Naive thymus-derived CD8-positive, alpha-beta T cell (primary cell): ENCODE data around the gene BAHD1. TPM values are rescaled to one million over a fixed set of nuclear protein-coding genes. Genes with fewer than 3 reads are reported as not detected.

Experiments used
- ATAC-seq, 2 donors: fragments of 150-1000 bp; cut with Tn5 transposase in 1 of 2; sonication (Bioruptor Pico), chemical (Tn5 transposase) in 1 of 2; 1 replicate in 1 of 2; 2 replicates in 1 of 2; pipeline ENCODE4 v1.10.0; 2021; ENCODE audit warnings: mild to moderate bottlenecking in 2 of 2, moderate library complexity in 2 of 2
- POLR2A ChIA-PET: fragments of 350-600 bp; sonication (Branson Sonifier 250); formaldehyde crosslinking; loops from one replicate; lab custom pipeline; 2021; ENCODE audit warnings: antibody characterized with exemption; lab: Charles Lee
- DNase-seq, 10 donors: peaks; one replicate each; pipeline versions ENCODE4 v3.0.0 to v3.0.0-alpha.2; 2020 to 2022
- H3K27ac Mint-ChIP-seq, 10 donors: one replicate each; pipeline ENCODE4 v1.8.0; 2020 to 2022; ENCODE audit warnings: mild to moderate bottlenecking in 10 of 10, mixed read lengths in 10 of 10, moderate library complexity in 4 of 10, inconsistent platforms in 1 of 10
- H3K27me3 Mint-ChIP-seq, 5 donors: one replicate each; pipeline ENCODE4 v1.8.0; 2021 to 2022; ENCODE audit warnings: mixed read lengths in 5 of 5
- H3K36me3 Mint-ChIP-seq, 3 donors: one replicate each; pipeline ENCODE4 v1.8.0; 2020 to 2022; ENCODE audit warnings: mixed read lengths in 3 of 3, mild to moderate bottlenecking in 2 of 3, inconsistent platforms in 1 of 3
- H3K4me1 Mint-ChIP-seq, 4 donors: one replicate each; pipeline ENCODE4 v1.8.0; 2021 to 2022; ENCODE audit warnings: mixed read lengths in 4 of 4
- H3K4me3 Mint-ChIP-seq, 10 donors: one replicate each; pipeline ENCODE4 v1.8.0; 2020 to 2022; ENCODE audit warnings: mild to moderate bottlenecking in 10 of 10, mixed read lengths in 10 of 10, moderate library complexity in 6 of 10, inconsistent platforms in 1 of 10
- H3K9me3 Mint-ChIP-seq, 9 donors: one replicate each; pipeline ENCODE4 v1.8.0; 2020 to 2022; ENCODE audit warnings: mixed read lengths in 9 of 9, mild to moderate bottlenecking in 3 of 9, inconsistent platforms in 1 of 9, moderate library complexity in 1 of 9
- polyA plus RNA-seq, 3 donors: library from polyadenylated mRNA; unstranded; fragments of 300-500 nt; fragmentation: Illumina TruSeq; gene quantifications; one replicate each; pipeline ENCODE4 v1.2.3, GENCODE V29; 2021
- total RNA-seq, 8 experiments: library from RNA in 2 of 8; stranded (reverse) in 2 of 8; gene quantifications; one replicate each; pipeline ENCODE4 v1.2.3 and lab custom pipeline; 2021 to 2026

BAHD1 gene
- total and polyA plus RNA-seq, 5 experiments from 2014 or later = 1.5 to 37.6 (median 3.3) TPM

DNA sequence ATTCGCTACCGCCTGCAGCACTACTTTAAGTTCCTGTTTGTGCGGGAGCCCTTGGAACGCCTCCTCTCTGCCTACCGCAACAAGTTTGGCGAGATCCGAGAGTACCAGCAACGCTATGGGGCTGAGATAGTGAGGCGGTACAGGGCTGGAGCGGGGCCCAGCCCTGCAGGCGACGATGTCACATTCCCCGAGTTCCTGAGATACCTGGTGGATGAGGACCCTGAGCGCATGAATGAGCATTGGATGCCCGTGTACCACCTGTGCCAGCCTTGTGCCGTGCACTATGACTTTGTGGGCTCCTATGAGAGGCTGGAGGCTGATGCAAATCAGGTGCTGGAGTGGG, 31.0 kb downstream of the BAHD1 start:
- DNase-seq (peak in 1 of 10 donors; percentile 29), ATAC-seq (peak; percentile 31 to 52)
- Mint-ChIP-seq H3K4me1 (peaks cover 10 to 36% (median 27%) of the 10 kb centered on the region in 4 donors), H3K27me3 (no peaks in the 10 kb centered on the region), H3K36me3 (peaks cover 0 to 3% (median 0%) of the 10 kb centered on the region in 3 donors), H3K27ac (peak overlapping the region; percentile 58 to 97 (median 87)), H3K4me3 (peak overlapping the region; percentile 81 to 92 (median 88)), H3K9me3 (no peaks in the 10 kb centered on the region)
- POLR2A ChIA-PET = interaction anchor here (1.6 to 2.0 kb wide), 2 partner anchors 29 to 31 kb away, joined by 3 to 12 read pairs; partner anchors contain the start of gene BAHD1

GRCh38 chr15:40472171-40472727, 31.5 kb downstream of the BAHD1 start:
- Mint-ChIP-seq H3K27me3 (no peaks in the 10 kb centered on the region), H3K4me1 (peaks cover 8 to 33% (median 22%) of the 10 kb centered on the region in 4 donors), H3K9me3 (no peaks in the 10 kb centered on the region), H3K4me3 (peak overlapping the region; percentile 81 to 92 (median 88)), H3K36me3 (peaks cover 0 to 1% (median 0%) of the 10 kb centered on the region in 3 donors), H3K27ac (peak overlapping the region in 8 of 10 donors; percentile 51 to 93 (median 74))
- POLR2A ChIA-PET = interaction anchor here (1.4 to 2.0 kb wide), 3 partner anchors 30 to 97 kb away, joined by 3 to 12 read pairs (median 3); partner anchors contain the start of genes BAHD1 and RPUSD2
- ATAC-seq (no peak), DNase-seq (no peak)

DNA sequence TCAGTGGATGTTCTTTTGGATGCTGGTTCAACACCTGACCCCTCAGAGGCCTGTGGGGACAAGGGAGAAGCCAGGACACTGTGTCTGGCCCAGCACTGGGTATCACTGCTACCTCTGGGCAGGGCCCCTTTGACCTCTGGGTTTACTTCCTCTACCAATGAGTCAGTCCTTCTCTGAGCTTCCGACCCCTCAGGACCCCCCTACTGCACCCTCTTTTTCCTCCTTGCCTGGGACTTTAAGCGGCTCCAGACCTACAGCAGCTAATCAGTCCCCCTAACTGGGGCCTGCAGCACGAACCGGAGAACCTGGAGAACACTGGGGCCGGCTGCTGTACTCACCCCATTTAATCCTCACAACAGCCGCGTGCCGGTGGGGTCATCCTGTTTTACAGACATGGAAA, 33.8 kb downstream of the BAHD1 start:
- no peak overlapping the region for H3K4me3 Mint-ChIP-seq
- H3K9me3 Mint-ChIP-seq = no peaks in the 10 kb centered on the region
- peaks cover 6 to 30% (median 19%) of the 10 kb centered on the region in 4 donors for H3K4me1 Mint-ChIP-seq
- H3K27me3 Mint-ChIP-seq = peaks cover 0 to 3% (median 0%) of the 10 kb centered on the region in 5 donors
- peak overlapping the region in 4 of 10 donors; percentile 15 to 53 (median 32) for H3K27ac Mint-ChIP-seq
- no peaks in the 10 kb centered on the region for H3K36me3 Mint-ChIP-seq
- ATAC-seq (no peak), DNase-seq (no peak)
- POLR2A ChIA-PET = no interaction called here

DNA sequence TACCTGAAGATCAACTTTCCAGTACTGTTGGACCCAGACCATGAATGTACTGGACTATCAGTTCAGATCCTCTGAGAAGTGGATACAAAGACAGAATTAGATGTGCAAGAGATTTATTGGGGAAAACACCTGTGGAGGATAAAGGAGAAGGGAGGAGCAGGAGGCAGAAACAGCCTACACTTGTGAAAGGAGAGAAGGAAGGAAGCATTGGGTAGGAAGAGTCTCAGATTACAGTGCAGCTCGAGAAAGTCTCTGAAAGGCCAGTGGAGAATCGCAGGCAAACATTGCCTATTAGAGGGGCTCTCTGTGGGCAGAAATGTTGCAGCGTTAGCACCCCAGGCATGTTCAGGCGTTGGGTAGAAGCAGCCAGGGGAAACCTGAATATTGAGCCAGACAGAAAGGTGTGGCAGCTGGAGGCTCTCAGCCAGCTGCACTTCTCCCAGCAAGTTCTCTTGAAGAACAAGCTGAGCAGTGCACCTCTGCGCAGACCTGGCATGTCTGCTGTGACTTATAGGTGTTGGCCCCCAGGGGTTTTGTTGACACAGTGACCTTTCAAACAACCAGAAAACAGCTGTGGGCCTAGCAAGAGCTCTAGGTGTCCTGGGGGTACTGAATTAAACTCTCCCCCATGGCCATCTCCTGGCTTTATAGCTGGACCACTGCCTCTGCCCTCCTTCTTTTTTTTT, 37.0 kb downstream of the BAHD1 start:
- H3K4me1 Mint-ChIP-seq = peaks cover 2 to 11% (median 4%) of the 10 kb centered on the region in 4 donors
- H3K27ac Mint-ChIP-seq = peak overlapping the region in 1 of 10 donors; percentile 32
- H3K36me3 Mint-ChIP-seq = no peaks in the 10 kb centered on the region
- H3K9me3 Mint-ChIP-seq = no peaks in the 10 kb centered on the region
- ATAC-seq (no peak), DNase-seq (no peak)
- H3K4me3 Mint-ChIP-seq = no peak overlapping the region
- peaks cover 0 to 5% (median 3%) of the 10 kb centered on the region in 5 donors for H3K27me3 Mint-ChIP-seq
- POLR2A ChIA-PET = interaction anchor here (0.9 kb wide), 1 partner anchor 37 kb away, joined by 6 read pairs; the partner anchor contains the start of gene BAHD1

- ATAC-seq = no peak
- POLR2A ChIA-PET = interaction anchor here (1.5 kb wide), 1 partner anchor 9 kb away, joined by 4 read pairs; no protein-coding TSS in a partner anchor
- Mint-ChIP-seq H3K36me3 (no peaks in the 10 kb centered on the region), H3K4me3 (no peak overlapping the region), H3K4me1 (peaks cover 0 to 7% (median under 1%) of the 10 kb centered on the region in 4 donors), H3K27ac (peak overlapping the region in 1 of 10 donors; percentile 1), H3K9me3 (no peaks in the 10 kb centered on the region), H3K27me3 (peaks cover 0 to 5% (median 3%) of the 10 kb centered on the region in 5 donors)
- DNase-seq = no peak
Measured at GRCh38 chr15:40479024-40479423, 38.3 kb downstream of the BAHD1 start.

DNA sequence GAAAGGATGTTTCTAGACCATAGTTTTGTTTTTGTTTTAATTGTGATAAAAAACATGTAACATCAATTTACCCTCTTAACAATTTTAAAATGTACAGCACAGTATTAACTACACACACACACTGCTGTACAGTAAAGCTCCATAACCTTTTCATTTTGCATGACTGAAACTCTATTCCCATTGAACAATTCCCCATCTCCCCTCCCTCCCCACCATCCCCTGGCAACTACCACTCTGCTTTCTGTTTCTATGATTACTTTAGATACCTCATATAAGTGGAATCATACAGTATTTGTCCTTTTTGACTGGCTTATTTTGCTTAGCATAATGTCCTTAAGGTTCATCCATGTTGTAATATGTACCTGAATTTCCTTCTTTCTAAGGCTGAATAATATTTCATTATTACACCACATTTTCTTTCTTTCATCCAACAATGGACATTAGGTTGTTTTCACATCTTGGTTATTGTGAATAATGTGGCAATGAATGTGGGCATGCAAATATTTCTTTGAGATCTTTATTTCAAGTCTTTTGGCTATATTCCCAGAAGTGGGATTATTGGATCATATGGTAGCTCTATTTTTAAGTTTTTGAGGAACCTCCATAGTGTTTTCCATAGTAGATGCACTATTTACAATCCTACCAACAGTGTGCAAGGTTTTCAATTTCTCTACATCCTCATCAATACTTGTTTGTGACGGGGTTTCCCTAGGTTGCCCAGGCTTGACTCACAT, 40.8 kb downstream of the BAHD1 start:
- H3K27ac Mint-ChIP-seq = no peak overlapping the region
- H3K9me3 Mint-ChIP-seq = no peaks in the 10 kb centered on the region
- peaks cover 0 to 2% (median 0%) of the 10 kb centered on the region in 4 donors for H3K4me1 Mint-ChIP-seq
- H3K36me3 Mint-ChIP-seq = no peaks in the 10 kb centered on the region
- H3K4me3 Mint-ChIP-seq = no peak overlapping the region
- DNase-seq (no peak), ATAC-seq (no peak)
- POLR2A ChIA-PET = no interaction called here
- peaks cover 3 to 7% (median 5%) of the 10 kb centered on the region in 5 donors for H3K27me3 Mint-ChIP-seq

GRCh38 chr15:40483919-40484318, 43.2 kb downstream of the BAHD1 start:
- H3K27me3 Mint-ChIP-seq = peaks cover 4 to 7% (median 5%) of the 10 kb centered on the region in 5 donors
- DNase-seq (no peak), ATAC-seq (no peak)
- no peak overlapping the region for H3K4me3 Mint-ChIP-seq
- H3K9me3 Mint-ChIP-seq = no peaks in the 10 kb centered on the region
- no peaks in the 10 kb centered on the region for H3K36me3 Mint-ChIP-seq
- POLR2A ChIA-PET = no interaction called here
- H3K4me1 Mint-ChIP-seq = no peaks in the 10 kb centered on the region
- no peak overlapping the region for H3K27ac Mint-ChIP-seq

GRCh38 chr15:40486066-40486770, 45.5 kb downstream of the BAHD1 start:
- DNase-seq (no peak), ATAC-seq (no peak)
- POLR2A ChIA-PET = interaction anchor here (0.7 kb wide), 1 partner anchor 808 kb away, joined by 4 read pairs; no protein-coding TSS in a partner anchor
- Mint-ChIP-seq H3K36me3 (no peaks in the 10 kb centered on the region), H3K4me3 (peak overlapping the region in 3 of 10 donors; percentile 30 to 78 (median 41)), H3K4me1 (no peaks in the 10 kb centered on the region), H3K27ac (peak overlapping the region in 2 of 10 donors; percentile 35 to 81), H3K27me3 (peaks cover 0 to 7% (median 2%) of the 10 kb centered on the region in 5 donors), H3K9me3 (no peaks in the 10 kb centered on the region)

DNA sequence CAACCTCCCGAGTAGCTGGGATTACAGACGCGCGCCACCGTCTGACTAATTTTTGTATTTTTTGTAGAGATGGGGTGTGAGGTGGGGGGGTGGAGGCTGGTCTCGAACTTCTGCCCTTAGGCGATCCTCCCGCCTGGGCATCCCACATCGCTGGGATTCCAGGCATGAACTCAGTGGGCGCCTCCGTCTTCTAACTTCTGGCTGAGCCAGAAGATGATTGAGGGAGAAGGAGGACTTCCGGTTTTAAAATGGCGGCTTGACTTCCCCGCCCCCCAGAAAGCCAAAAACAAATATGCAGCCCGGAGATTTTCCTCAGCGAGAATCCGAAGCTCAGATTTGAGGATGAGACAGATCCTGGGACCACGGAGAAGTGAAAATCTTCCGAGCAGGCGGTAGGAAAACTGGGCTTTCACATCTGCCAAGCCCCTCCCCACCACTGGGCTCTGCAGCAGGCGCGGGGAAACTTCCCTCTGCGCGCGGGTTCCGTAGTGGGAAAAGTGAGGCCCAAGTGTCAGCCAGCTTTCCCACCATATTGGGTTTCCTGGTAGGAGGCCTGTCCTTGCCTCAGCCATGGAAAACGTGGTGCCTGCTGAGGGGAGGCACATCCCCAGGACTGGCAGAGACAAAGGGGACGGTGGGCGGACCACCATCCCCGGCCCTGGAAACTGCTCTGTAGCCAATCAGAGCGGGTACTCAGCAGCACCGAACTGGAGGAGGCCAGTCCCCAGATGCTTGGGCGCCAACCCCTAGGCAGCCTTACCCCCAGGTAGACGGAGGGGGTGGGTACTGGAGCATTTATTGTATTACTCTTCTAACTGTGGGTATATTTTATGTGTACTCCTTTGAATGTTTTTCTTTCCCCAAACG, 47.3 kb downstream of the BAHD1 start:
- Mint-ChIP-seq H3K27ac (no peak overlapping the region), H3K36me3 (no peaks in the 10 kb centered on the region), H3K4me3 (no peak overlapping the region), H3K27me3 (peaks cover 0 to 7% (median 2%) of the 10 kb centered on the region in 5 donors), H3K9me3 (no peaks in the 10 kb centered on the region), H3K4me1 (peaks cover 0 to 5% (median 3%) of the 10 kb centered on the region in 4 donors)
- DNase-seq (no peak), ATAC-seq (no peak)
- POLR2A ChIA-PET = interaction anchor here (0.7 kb wide), 1 partner anchor 1719 kb away, joined by 3 read pairs; no protein-coding TSS in a partner anchor

GRCh38 chr15:40489274-40490175, 48.8 kb downstream of the BAHD1 start:
- Mint-ChIP-seq H3K27me3 (peaks cover 0 to 7% (median 2%) of the 10 kb centered on the region in 5 donors), H3K4me3 (no peak overlapping the region), H3K36me3 (no peaks in the 10 kb centered on the region), H3K9me3 (no peaks in the 10 kb centered on the region), H3K4me1 (peaks cover 5 to 17% (median 15%) of the 10 kb centered on the region in 4 donors), H3K27ac (no peak overlapping the region)
- DNase-seq = no peak
- POLR2A ChIA-PET = no interaction called here
- no peak for ATAC-seq
